HepG2 (cell line): Measurements from ENCODE around the gene MMP24OS. TPM values are rescaled to one million over a fixed set of nuclear protein-coding genes. Genes with fewer than 3 reads are reported as not detected.
A peak's percentile ranks its signal among the peaks of the same experiment; 100 is the strongest.

Experiments used
- ATF1 ChIP-seq: IDR thresholded peaks from 2 replicates; pipeline ENCODE4 v1.6.1; 2016; ENCODE audit warnings: mild to moderate bottlenecking, control low read depth
- MXI1 ChIP-seq: IDR thresholded peaks from 3 replicates; pipeline ENCODE4 v1.6.1; 2012; ENCODE audit warnings: low read depth, low read length, inconsistent platforms, borderline replicate concordance
- SNAPC2 ChIP-seq: sonication (generic); formaldehyde crosslinking; IDR thresholded peaks from 2 replicates; pipeline ENCODE4 v1.8.1; 2022; ENCODE audit warnings: mild to moderate bottlenecking, missing genetic modification reagents
- ZC3H4 ChIP-seq: sonication (generic); formaldehyde crosslinking; IDR thresholded peaks from 2 replicates; pipeline ENCODE4 v1.4.0; 2020; ENCODE audit warnings: missing genetic modification reagents, borderline replicate concordance
- ZFY ChIP-seq: sonication (generic); formaldehyde crosslinking; IDR thresholded peaks from 2 replicates; pipeline ENCODE4 v1.4.0; 2020; ENCODE audit warnings: missing genetic modification reagents
- ZNF143 ChIP-seq: sonication (generic); formaldehyde crosslinking; IDR thresholded peaks from 2 replicates; pipeline ENCODE4 v1.4.0; 2020; ENCODE audit warnings: missing genetic modification reagents
- ZNF20 ChIP-seq: sonication (generic); formaldehyde crosslinking; IDR thresholded peaks from 2 replicates; pipeline ENCODE4 v1.4.0; 2020; ENCODE audit warnings: mild to moderate bottlenecking, moderate library complexity, missing genetic modification reagents
- ZNF382 ChIP-seq: sonication (generic); formaldehyde crosslinking; IDR thresholded peaks from 2 replicates; pipeline ENCODE4 v1.5.0; 2020; ENCODE audit warnings: missing genetic modification reagents, mild to moderate bottlenecking, borderline replicate concordance
- polyA plus RNA-seq, 8 experiments: library from polyadenylated mRNA; depleted of rRNA in 3 of 8; stranded (reverse) in 7 of 8; unstranded in 1 of 8; fragments of >200 nt; fragmentation: Illumina TruSeq in 4 of 8; extraction: Trizol in 4 of 8; gene quantifications; 2 replicates each; pipeline versions ENCODE4 v1.2.1 to v1.2.3, GENCODE V29; 2011 to 2016; ENCODE audit warnings: low read depth in 4 of 8, missing spikeins in 1 of 8, mixed read lengths in 1 of 8; ENCODE audit not compliant: insufficient read depth in 1 of 8
- total RNA-seq, 5 experiments: library from RNA; depleted of rRNA; stranded (reverse); fragments of >200 nt; fragmentation: Illumina TruSeq; extraction: Trizol; gene quantifications; 2 replicates each; pipeline ENCODE4 v1.2.3, GENCODE V29; 2016; ENCODE audit warnings: low read depth in 1 of 5
- TF ChIP-seq, protein P1 (sequence below): sonication (generic); formaldehyde crosslinking; IDR thresholded peaks from 2 replicates; pipeline ENCODE4 v1.5.1; 2020; ENCODE audit warnings: mild to moderate bottlenecking, missing genetic modification reagents, moderate library complexity
- TF ChIP-seq, protein P2 (sequence below): IDR thresholded peaks from 2 replicates; pipeline ENCODE4 v1.6.1; 2016; ENCODE audit warnings: missing biosample characterization, missing genetic modification reagents, low read depth
- TF ChIP-seq, protein P3 (sequence below), 2 experiments: IDR thresholded peaks; 2 replicates each; pipeline ENCODE4 v1.6.1; 2011 to 2012; ENCODE audit warnings: low read length in 2 of 2, borderline replicate concordance in 1 of 2, low read depth in 1 of 2, mild to moderate bottlenecking in 1 of 2, moderate library complexity in 1 of 2
- TF ChIP-seq, protein P4 (sequence below): sonication (generic); formaldehyde crosslinking; IDR thresholded peaks from 2 replicates; pipeline ENCODE4 v1.5.1; 2020; ENCODE audit warnings: missing genetic modification reagents, mild to moderate bottlenecking, borderline replicate concordance
- TF ChIP-seq, protein P5 (sequence below): sonication (generic); formaldehyde crosslinking; IDR thresholded peaks from 2 replicates; pipeline ENCODE4 v1.4.0; 2020; ENCODE audit warnings: missing genetic modification reagents, borderline replicate concordance

Gene MMP24OS
- total and polyA plus RNA-seq, 2 of the 13 experiments (the other 11 are each of a cell fraction or from before 2014, with no cell fraction given), result 6.0 to 8.5 TPM

DNA sequence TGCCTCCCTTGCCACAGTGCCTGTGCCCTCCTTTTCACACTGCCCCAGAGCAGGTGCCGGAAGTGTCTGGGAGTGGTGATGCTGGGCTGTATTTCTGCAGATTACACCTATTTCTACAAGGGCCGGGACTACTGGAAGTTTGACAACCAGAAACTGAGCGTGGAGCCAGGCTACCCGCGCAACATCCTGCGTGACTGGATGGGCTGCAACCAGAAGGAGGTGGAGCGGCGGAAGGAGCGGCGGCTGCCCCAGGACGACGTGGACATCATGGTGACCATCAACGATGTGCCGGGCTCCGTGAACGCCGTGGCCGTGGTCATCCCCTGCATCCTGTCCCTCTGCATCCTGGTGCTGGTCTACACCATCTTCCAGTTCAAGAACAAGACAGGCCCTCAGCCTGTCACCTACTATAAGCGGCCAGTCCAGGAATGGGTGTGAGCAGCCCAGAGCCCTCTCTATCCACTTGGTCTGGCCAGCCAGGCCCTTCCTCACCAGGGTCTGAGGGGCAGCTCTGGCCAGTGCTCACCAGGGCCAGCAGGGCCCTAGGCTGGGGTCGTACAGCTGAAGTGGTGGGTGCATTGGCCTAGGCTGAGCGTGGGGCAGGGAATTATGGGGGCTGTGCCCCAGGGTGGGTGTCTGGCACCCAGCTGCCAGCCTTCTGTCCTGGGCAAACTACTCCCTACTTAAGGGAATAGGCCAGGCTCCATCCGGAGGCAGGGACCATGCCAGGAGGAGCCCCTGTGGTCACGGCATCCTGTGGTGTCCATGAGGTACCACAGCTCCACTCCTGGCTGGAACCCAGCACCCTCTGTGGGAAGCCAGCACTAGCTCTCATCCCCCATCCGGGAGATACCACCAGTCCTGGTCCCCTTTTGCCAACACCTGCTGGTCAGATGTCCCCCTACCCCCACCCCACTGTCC lies 3.5 kb downstream of the MMP24OS start (continued):
- TF ChIP-seq ZNF143 (CRISPR knock-in tag) (no peak), ZFY (peak; percentile 37; the same call in 1 of the 2 replicates), SNAPC2 (CRISPR knock-in tag) (no peak), ZNF20 (CRISPR knock-in tag) (no peak), MXI1 (no peak), ZC3H4 (CRISPR knock-in tag) (no peak), ATF1 (CRISPR knock-in tag) (no peak), ZNF382 (CRISPR knock-in tag) (no peak)
- TF ChIP-seq, protein P1, sequence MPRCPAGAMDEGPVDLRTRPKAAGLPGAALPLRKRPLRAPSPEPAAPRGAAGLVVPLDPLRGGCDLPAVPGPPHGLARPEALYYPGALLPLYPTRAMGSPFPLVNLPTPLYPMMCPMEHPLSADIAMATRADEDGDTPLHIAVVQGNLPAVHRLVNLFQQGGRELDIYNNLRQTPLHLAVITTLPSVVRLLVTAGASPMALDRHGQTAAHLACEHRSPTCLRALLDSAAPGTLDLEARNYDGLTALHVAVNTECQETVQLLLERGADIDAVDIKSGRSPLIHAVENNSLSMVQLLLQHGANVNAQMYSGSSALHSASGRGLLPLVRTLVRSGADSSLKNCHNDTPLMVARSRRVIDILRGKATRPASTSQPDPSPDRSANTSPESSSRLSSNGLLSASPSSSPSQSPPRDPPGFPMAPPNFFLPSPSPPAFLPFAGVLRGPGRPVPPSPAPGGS, result 0 out of 2 replicates have a peak, but pooled peaks have one; percentile 11
- TF ChIP-seq, protein P2, sequence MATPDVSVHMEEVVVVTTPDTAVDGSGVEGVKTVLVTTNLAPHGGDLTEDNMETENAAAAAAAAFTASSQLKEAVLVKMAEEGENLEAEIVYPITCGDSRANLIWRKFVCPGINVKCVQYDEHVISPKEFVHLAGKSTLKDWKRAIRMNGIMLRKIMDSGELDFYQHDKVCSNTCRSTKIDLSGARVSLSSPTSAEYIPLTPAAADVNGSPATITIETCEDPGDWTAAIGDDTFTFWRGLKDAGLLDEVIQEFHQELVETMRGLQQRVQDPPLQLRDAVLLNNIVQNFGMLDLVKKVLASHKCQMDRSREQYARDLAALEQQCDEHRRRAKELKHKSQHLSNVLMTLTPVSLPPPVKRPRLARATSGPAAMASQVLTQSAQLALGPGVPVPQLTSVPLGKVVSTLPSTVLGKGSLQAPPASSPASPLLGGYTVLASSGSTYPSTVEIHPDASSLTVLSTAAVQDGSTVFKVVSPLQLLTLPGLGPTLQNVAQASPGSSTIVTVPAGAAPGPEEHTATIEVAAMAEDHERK (CRISPR knock-in tag), result no peak
- TF ChIP-seq, protein P3, sequence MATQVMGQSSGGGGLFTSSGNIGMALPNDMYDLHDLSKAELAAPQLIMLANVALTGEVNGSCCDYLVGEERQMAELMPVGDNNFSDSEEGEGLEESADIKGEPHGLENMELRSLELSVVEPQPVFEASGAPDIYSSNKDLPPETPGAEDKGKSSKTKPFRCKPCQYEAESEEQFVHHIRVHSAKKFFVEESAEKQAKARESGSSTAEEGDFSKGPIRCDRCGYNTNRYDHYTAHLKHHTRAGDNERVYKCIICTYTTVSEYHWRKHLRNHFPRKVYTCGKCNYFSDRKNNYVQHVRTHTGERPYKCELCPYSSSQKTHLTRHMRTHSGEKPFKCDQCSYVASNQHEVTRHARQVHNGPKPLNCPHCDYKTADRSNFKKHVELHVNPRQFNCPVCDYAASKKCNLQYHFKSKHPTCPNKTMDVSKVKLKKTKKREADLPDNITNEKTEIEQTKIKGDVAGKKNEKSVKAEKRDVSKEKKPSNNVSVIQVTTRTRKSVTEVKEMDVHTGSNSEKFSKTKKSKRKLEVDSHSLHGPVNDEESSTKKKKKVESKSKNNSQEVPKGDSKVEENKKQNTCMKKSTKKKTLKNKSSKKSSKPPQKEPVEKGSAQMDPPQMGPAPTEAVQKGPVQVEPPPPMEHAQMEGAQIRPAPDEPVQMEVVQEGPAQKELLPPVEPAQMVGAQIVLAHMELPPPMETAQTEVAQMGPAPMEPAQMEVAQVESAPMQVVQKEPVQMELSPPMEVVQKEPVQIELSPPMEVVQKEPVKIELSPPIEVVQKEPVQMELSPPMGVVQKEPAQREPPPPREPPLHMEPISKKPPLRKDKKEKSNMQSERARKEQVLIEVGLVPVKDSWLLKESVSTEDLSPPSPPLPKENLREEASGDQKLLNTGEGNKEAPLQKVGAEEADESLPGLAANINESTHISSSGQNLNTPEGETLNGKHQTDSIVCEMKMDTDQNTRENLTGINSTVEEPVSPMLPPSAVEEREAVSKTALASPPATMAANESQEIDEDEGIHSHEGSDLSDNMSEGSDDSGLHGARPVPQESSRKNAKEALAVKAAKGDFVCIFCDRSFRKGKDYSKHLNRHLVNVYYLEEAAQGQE (IDR thresholded peaks at IDR 0.05; ENCODE audit: borderline replicate concordance in 1 of 2, low read depth in 1 of 2, low read length in 2 of 2), result no peak
- TF ChIP-seq, protein P4, sequence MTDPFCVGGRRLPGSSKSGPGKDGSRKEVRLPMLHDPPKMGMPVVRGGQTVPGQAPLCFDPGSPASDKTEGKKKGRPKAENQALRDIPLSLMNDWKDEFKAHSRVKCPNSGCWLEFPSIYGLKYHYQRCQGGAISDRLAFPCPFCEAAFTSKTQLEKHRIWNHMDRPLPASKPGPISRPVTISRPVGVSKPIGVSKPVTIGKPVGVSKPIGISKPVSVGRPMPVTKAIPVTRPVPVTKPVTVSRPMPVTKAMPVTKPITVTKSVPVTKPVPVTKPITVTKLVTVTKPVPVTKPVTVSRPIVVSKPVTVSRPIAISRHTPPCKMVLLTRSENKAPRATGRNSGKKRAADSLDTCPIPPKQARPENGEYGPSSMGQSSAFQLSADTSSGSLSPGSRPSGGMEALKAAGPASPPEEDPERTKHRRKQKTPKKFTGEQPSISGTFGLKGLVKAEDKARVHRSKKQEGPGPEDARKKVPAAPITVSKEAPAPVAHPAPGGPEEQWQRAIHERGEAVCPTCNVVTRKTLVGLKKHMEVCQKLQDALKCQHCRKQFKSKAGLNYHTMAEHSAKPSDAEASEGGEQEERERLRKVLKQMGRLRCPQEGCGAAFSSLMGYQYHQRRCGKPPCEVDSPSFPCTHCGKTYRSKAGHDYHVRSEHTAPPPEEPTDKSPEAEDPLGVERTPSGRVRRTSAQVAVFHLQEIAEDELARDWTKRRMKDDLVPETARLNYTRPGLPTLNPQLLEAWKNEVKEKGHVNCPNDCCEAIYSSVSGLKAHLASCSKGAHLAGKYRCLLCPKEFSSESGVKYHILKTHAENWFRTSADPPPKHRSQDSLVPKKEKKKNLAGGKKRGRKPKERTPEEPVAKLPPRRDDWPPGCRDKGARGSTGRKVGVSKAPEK, result 0 out of 2 replicates have a peak, but pooled peaks have one; percentile 67
- TF ChIP-seq, protein P5, sequence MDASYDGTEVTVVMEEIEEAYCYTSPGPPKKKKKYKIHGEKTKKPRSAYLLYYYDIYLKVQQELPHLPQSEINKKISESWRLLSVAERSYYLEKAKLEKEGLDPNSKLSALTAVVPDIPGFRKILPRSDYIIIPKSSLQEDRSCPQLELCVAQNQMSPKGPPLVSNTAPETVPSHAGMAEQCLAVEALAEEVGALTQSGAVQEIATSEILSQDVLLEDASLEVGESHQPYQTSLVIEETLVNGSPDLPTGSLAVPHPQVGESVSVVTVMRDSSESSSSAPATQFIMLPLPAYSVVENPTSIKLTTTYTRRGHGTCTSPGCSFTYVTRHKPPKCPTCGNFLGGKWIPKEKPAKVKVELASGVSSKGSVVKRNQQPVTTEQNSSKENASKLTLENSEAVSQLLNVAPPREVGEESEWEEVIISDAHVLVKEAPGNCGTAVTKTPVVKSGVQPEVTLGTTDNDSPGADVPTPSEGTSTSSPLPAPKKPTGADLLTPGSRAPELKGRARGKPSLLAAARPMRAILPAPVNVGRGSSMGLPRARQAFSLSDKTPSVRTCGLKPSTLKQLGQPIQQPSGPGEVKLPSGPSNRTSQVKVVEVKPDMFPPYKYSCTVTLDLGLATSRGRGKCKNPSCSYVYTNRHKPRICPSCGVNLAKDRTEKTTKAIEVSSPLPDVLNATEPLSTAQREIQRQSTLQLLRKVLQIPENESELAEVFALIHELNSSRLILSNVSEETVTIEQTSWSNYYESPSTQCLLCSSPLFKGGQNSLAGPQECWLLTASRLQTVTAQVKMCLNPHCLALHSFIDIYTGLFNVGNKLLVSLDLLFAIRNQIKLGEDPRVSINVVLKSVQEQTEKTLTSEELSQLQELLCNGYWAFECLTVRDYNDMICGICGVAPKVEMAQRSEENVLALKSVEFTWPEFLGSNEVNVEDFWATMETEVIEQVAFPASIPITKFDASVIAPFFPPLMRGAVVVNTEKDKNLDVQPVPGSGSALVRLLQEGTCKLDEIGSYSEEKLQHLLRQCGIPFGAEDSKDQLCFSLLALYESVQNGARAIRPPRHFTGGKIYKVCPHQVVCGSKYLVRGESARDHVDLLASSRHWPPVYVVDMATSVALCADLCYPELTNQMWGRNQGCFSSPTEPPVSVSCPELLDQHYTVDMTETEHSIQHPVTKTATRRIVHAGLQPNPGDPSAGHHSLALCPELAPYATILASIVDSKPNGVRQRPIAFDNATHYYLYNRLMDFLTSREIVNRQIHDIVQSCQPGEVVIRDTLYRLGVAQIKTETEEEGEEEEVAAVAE (CRISPR knock-in tag), result no peak
